Epithelial cell of esophagus (primary cell): ENCODE data around the gene PRCD.
"Not testable (repeated sequence)": the region's sequence is repeated elsewhere in the genome, so short reads cannot be mapped to it uniquely, and the experiment has no call there.

Experiments
- DNase-seq: peaks from one replicate; pipeline ENCODE4 v3.0.0; 2010; ENCODE audit warnings: low read depth
- H3K4me3 ChIP-seq: 2 replicates; pipeline ENCODE4 v1.5.1; 2011; ENCODE audit warnings: mild to moderate bottlenecking, low read length, control low read depth
- TF ChIP-seq, protein P1 (sequence below): IDR thresholded peaks from 2 replicates; pipeline ENCODE4 v1.5.1; 2011; ENCODE audit warnings: low read depth, mild to moderate bottlenecking, low read length, control low read depth, inconsistent platforms; ENCODE audit not compliant: insufficient read depth; ENCODE audit errors: missing control alignments

PRCD gene

DNA sequence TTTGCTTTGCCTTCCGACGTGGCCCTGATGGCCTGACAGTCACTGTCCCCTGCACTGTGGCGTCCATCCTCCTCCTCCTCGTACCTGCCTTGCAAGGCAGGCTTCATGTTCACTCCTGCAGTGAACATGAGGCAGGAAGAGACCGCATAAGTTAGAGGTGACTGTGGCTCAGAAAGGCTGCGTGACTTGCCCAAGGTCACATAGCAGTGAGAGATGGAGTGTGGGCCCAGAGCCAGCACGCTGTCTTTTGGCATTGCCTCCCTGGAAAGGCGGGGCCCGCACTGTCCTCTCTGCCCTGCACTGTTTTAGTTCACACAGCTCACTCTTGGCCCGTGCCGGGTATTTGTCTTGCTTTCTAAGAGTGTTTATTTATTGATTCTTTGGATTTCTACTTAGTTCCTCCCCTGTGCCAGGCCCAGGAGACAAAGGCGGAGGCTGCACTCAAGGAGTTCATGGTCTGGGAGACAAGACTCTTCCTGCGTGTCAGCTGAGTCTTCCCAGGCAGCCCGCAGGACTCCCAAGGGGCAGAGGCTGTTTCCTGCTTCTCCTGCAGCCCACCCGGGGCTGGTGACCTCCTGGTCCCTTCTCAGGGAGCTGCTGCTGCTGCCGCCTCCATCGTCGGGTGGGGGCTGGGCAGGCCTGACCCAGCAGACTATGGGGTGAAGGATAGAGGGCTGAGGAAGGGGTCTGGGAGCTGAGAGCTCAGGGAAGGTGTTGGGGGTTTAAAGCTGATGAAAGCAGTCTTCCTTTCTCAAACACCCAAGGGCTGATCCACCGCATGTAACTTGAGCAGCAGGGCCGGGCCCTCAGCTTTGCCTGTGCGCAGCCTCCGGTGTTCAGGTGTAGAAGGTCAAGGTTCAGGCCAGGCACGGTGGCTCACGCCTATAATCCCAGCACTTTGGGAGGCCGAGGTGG lies 15.0 kb upstream of the PRCD start:
- H3K4me3 ChIP-seq = no peak overlapping the region
- TF ChIP-seq, protein P1, sequence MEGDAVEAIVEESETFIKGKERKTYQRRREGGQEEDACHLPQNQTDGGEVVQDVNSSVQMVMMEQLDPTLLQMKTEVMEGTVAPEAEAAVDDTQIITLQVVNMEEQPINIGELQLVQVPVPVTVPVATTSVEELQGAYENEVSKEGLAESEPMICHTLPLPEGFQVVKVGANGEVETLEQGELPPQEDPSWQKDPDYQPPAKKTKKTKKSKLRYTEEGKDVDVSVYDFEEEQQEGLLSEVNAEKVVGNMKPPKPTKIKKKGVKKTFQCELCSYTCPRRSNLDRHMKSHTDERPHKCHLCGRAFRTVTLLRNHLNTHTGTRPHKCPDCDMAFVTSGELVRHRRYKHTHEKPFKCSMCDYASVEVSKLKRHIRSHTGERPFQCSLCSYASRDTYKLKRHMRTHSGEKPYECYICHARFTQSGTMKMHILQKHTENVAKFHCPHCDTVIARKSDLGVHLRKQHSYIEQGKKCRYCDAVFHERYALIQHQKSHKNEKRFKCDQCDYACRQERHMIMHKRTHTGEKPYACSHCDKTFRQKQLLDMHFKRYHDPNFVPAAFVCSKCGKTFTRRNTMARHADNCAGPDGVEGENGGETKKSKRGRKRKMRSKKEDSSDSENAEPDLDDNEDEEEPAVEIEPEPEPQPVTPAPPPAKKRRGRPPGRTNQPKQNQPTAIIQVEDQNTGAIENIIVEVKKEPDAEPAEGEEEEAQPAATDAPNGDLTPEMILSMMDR = no peak
- peak; percentile 64 for DNase-seq

DNA sequence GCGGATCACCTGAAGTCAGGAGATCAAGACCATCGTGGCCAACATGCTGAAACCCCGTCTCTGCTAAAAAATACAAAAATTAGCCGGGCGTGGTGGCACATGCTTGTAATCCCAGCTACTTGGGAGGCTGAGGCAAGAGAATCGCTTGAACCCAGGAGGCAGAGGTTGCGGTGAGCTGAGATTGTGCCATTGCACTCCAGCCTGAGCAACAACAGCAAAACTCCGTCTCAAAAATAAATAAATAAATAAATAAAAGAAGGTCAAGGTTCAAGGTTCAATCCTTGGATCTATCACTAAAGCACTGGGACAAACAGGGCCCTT lies 14.4 kb upstream of the PRCD start:
- not testable (repeated sequence) for H3K4me3 ChIP-seq, DNase-seq

DNA sequence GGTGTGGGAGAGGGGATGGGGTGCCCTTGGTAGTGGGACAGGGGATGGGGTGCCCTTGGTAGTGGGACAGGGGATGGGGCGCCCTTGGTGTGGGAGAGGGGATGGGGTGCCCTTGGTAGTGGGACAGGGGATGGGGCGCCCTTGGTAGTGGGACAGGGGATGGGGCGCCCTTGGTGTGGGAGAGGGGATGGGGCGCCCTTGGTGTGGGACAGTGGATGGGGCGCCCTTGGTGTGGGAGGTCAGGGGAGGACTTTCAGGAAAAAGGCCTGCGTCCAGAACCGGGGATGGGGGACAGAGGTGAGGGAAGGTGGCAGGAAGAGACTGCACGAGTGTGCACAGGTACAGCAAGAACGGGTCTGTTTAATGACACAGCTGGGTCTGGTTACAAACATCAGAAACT lies 12.8 kb upstream of the PRCD start:
- DNase-seq, H3K4me3 ChIP-seq: not testable (repeated sequence)

DNA sequence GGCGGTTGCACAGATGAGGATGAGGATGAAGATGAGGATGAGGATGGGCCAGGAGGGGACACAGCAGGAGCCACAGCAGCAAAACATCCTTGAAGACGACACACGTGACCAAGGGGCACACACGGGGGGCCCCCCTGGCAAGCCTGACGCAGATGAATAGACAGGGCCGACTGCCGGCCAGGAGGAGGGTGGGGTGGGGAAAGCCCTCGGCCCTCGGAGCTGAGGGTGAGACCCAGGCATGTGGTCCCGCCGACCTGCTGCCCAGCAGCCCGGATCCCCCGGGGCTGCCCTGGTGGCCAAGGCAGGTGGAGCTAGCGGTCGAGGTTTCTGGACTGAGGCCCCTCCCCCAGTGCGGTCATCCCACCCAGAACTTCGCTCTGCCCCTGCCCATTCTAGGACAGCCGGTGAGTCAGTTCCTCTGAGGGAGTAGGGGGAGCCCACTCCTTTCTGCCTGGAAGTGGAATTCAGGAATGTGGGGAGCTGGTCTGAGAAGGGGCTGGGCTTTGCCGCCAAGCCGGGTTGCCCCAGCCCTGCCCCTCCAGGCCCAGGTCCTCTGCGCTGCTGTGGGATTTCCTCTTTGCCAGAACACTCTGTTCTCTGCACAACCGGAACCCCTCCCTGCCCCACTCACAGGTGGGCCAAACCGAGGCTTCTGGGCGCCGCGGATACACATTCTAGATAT lies 12.3 kb upstream of the PRCD start:
- H3K4me3 ChIP-seq = no peak overlapping the region
- DNase-seq = peak; percentile 63
- TF ChIP-seq, protein P1 = no peak

DNA sequence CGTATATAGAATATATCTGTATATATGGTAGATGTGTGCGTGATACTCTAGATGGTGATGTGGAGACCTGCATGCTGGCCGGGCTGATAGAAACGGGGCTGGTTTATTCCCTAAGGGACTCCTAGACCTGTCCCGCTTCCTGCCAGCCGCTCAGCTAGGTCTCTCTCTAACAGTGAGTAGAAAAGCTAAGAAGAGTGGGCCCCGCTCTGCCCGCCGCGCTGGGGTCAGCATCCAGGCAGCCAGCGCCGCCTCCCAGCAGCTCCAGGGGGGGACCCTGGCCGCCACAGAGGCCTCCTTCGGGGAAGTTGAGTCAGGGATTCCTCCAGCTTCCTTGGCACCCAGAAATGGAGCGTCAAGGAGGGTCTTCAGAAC lies 11.7 kb upstream of the PRCD start:
- H3K4me3 ChIP-seq = no peak overlapping the region
- DNase-seq = no peak
- TF ChIP-seq, protein P1 = no peak

DNA sequence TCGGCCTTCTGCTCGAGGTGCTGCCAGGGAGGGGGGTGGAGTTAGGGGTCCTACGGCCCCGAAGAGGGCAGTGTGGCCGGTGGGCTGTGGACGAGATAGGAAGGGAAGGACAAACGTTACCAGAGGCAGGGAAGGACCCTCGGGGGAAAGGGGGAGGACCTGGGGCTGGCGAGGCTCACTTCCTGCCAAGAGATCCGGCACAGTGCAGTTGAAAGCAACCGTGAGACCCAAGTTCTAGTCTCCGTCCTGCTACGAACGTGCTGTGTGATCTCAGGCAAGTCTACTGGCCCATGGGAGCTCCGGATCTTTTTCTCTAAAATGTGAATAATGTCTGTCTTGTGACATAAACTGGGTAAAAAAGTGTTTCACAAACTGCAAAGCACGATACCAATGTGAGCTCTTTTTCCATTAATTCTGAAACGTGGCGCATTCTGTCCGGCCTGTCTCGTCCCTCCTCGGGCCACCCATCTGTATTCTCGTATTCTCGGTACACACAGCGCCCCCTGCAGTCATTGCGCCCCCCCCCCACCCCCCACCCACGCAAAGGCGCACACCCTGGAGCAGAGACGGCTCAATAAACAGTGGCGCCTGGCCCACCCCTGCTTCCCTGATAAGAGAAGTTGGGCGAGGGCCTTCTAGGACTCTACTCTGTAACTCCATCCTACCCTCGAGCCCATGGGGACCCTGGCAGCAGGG lies 11.2 kb upstream of the PRCD start:
- TF ChIP-seq, protein P1 = no peak
- DNase-seq = no peak
- H3K4me3 ChIP-seq = no peak overlapping the region

DNA sequence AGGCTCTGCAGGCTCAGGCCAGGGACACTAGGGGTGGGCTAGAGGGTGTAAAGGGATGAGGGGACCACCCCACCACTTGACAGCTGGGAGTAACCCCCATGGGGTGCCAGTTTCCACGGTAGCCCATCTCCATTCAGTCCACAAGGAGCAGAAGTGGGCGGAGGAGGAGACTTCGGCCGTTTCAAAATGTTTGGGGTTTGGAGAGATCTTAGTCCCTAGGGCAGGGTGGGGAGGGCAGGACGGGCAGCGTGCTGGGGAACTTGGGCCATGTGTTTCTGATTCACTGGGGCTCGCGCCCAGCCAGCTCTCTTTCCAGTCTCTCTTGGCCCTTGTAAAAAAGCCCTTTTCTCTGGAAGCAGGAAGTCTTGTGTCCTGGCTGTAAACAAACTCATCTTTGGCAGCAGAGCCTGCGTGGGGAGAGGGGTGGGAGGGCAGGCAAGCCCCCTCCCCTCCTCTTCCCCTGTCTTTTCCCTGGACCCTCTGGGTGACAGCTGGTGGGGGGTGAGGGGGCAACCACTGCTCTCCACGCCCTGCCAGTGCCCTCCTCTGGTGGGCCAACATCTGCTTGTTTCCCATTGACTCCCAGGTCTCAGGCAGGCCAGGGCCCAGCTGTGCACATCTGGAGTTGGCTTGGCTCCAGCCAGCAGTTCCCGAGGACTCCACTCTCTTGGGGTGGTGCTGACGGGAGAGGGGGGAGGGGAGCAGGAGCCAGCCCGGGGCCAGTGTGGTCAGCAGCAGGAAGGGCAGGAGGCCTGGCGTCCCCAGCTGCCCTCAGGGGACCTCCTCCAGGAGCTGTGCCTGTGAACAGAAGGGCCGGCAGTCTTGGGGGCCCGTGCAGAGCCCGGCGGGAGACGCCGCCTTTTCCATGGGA lies 10.4 kb upstream of the PRCD start:
- peak; percentile 79 for DNase-seq
- TF ChIP-seq, protein P1 = no peak
- H3K4me3 ChIP-seq = no peak overlapping the region
